ENCODE data around the gene GPD1.

DNA sequence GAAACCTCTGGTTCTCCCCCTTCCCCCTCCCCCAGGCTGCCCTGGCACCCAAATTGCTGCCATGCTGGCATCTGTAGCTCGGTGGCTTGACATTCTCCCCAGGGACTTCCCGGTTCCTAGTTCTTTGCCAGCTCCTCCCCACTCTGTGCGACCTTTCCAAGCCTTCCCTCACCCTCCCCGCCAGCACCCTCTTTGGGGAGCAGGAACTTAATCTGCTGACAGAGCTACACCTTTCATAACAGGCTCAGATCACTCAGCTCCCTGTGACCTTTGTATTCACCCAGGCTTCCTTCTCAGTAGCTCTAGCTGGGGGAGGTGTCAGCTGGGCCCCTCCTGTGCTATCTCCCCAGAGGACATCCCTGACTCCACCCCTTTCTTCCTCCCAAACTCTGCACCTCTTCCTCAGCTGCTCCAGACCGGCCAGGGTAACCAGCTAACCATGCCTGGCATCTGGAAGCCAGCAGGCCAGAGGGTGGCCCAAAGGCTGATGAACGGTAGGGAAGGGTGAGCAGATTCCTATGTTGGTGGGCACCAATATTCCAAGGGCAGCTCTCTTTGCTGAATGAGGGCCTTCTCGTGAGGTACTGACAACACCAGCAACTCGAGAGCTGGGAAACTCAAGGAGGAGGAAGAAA lies 6.4 kb downstream of the GPD1 start:
- TF ChIP-seq, protein P1, sequence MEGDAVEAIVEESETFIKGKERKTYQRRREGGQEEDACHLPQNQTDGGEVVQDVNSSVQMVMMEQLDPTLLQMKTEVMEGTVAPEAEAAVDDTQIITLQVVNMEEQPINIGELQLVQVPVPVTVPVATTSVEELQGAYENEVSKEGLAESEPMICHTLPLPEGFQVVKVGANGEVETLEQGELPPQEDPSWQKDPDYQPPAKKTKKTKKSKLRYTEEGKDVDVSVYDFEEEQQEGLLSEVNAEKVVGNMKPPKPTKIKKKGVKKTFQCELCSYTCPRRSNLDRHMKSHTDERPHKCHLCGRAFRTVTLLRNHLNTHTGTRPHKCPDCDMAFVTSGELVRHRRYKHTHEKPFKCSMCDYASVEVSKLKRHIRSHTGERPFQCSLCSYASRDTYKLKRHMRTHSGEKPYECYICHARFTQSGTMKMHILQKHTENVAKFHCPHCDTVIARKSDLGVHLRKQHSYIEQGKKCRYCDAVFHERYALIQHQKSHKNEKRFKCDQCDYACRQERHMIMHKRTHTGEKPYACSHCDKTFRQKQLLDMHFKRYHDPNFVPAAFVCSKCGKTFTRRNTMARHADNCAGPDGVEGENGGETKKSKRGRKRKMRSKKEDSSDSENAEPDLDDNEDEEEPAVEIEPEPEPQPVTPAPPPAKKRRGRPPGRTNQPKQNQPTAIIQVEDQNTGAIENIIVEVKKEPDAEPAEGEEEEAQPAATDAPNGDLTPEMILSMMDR (IDR thresholded peaks at IDR 0.05): no peak
- no peak for TF ChIP-seq POLR2A (IDR thresholded peaks at IDR 0.05)
